ENCODE measurements around the gene SBNO2. TPM values are rescaled to one million over a fixed set of nuclear protein-coding genes. Genes with fewer than 3 reads are reported as not detected.

The SBNO2 gene
- total and polyA plus RNA-seq, 10 donors = 16.2 to 230 (median 112) TPM

DNA sequence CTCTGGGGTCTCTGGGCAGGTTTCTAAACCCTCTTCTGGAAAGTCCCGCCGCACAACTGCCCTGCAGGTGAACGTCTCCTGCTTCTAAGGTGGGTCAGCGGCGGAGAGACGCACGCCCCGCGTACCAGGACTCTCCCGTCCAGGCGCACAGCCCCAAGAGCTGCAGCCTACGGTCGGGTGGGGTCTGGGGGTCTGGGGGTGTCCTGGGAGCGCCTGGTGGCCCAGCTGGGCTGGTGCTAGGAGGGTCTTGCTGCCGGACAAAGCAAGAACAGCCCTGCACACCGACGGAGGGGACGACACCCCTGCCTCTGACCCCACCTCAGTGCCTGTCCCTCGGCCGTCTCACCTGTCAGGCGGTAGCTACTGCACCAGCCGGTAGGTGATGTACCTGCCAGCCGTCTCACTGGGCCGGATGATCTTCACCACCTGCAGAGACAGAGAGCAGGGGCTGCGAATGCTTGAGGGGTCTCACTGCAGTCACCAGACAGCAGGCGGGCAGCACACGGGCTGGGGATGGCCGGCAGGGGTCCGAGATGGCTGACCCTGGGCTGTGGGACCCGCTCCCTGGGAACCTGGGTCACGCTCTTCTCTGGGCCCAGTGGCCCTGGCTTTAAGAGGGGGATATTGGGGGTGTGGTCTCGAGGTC is 84.8 kb downstream of the SBNO2 start:
- peak; percentile 79 for DNase-seq
- Histone ChIP-seq H3K4me1 (peaks cover 30 to 100% (median 69%) of the 10 kb centered on the region in 6 donors), H3K4me3 (peak overlapping the region in 1 of 8 donors; percentile 44), H3K27me3 (replicated peaks in 1 of 7) (no peaks in the 10 kb centered on the region), H3K27ac (peak overlapping the region in 6 of 8 donors; percentile 77 to 93 (median 85)), H3K9me3 (no peaks in the 10 kb centered on the region), H3K36me3 (peaks cover 4 to 97% (median 77%) of the 10 kb centered on the region in 6 donors)
- intact Hi-C loops (cut with DNase I; ENCODE audit: low total_unique reads) = no loop called here
- 85 to 95% (median 93%) methylated on average over 8 to 32 of the region's 32 CpGs for WGBS, 5 donors
- TF ChIP-seq POLR2A (IDR thresholded peaks at IDR 0.05) (no peak), POLR2AphosphoS5 (IDR thresholded peaks at IDR 0.05) (peak; percentile 38 to 78 (median 66))
- TF ChIP-seq, protein P1, sequence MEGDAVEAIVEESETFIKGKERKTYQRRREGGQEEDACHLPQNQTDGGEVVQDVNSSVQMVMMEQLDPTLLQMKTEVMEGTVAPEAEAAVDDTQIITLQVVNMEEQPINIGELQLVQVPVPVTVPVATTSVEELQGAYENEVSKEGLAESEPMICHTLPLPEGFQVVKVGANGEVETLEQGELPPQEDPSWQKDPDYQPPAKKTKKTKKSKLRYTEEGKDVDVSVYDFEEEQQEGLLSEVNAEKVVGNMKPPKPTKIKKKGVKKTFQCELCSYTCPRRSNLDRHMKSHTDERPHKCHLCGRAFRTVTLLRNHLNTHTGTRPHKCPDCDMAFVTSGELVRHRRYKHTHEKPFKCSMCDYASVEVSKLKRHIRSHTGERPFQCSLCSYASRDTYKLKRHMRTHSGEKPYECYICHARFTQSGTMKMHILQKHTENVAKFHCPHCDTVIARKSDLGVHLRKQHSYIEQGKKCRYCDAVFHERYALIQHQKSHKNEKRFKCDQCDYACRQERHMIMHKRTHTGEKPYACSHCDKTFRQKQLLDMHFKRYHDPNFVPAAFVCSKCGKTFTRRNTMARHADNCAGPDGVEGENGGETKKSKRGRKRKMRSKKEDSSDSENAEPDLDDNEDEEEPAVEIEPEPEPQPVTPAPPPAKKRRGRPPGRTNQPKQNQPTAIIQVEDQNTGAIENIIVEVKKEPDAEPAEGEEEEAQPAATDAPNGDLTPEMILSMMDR (IDR thresholded peaks at IDR 0.05 in 8 of 11, conservative IDR thresholded peaks at IDR 0.05 in 3 of 11) = no peak

DNA sequence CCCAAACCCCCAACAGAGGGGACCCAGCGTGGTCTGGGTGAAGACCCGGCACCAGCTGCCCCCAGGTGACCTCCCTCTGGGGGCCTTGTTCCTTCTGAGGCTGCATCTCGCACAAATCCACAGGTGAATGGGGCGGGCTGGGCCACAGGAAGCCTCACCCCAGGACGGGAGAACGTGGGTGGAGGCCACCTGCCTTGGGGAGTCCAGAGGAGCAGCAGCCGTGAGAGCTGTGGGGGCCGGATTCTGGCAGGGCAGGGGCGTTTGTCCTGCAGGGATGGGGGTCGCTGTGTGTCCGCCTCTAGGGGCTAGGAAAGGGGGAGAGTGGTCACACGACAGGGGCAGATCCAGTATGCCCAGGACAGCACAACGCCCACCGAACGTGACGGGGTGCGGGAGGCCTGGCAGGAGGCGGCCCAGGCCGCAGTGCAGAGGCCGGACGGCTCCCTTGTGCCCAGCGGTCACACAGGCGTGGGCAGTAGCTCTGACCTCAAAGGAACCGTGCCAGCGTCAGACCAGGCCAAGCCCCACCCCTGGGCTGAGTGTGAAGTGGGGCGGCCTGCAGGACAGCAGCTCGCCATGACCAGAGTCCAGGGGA is 85.6 kb downstream of the SBNO2 start:
- peak; percentile 85 for DNase-seq
- Histone ChIP-seq H3K27me3 (replicated peaks in 1 of 7) (no peaks in the 10 kb centered on the region), H3K36me3 (peaks cover 4 to 100% (median 83%) of the 10 kb centered on the region in 6 donors), H3K27ac (peak overlapping the region; percentile 54 to 93 (median 82)), H3K4me1 (peaks cover 23 to 100% (median 69%) of the 10 kb centered on the region in 6 donors), H3K4me3 (peak overlapping the region in 1 of 8 donors; percentile 44), H3K9me3 (no peaks in the 10 kb centered on the region)
- 68 to 74% (median 72%) methylated on average over 25 to 27 of the region's 27 CpGs for WGBS, 5 donors
- peak in 1 of 3 donors; percentile 13 for TF ChIP-seq POLR2A (IDR thresholded peaks at IDR 0.05)
- TF ChIP-seq POLR2AphosphoS5 (IDR thresholded peaks at IDR 0.05) = peak; percentile 69 to 86 (median 70)
- TF ChIP-seq, protein P1 (IDR thresholded peaks at IDR 0.05 in 8 of 11, conservative IDR thresholded peaks at IDR 0.05 in 3 of 11) = no peak
- intact Hi-C loops (cut with DNase I; ENCODE audit: low total_unique reads) = no loop called here

- Histone ChIP-seq H3K9me3 (no peaks in the 10 kb centered on the region), H3K27ac (peak overlapping the region; percentile 54 to 93 (median 82)), H3K4me3 (peak overlapping the region in 1 of 8 donors; percentile 44), H3K4me1 (peaks cover 26 to 100% (median 69%) of the 10 kb centered on the region in 6 donors), H3K36me3 (peaks cover 4 to 100% (median 84%) of the 10 kb centered on the region in 6 donors), H3K27me3 (replicated peaks in 1 of 7) (no peaks in the 10 kb centered on the region)
- DNase-seq = peak; percentile 91
- WGBS, 5 donors = 21 to 31% (median 27%) methylated on average over 27 of the region's 27 CpGs
- TF ChIP-seq POLR2AphosphoS5 (IDR thresholded peaks at IDR 0.05) (peak; percentile 82 to 96 (median 91)), POLR2A (IDR thresholded peaks at IDR 0.05) (no peak)
- TF ChIP-seq, protein P1 (IDR thresholded peaks at IDR 0.05 in 8 of 11, conservative IDR thresholded peaks at IDR 0.05 in 3 of 11) = peak in 3 of 11 experiments; percentile 9 to 17 (median 11)
- intact Hi-C loops (cut with DNase I; ENCODE audit: low total_unique reads) = no loop called here
These were observed 86.2 kb downstream of the SBNO2 start for GRCh38 chr19:1087813-1088415.

All from spleen (tissue), 11 donors.